Duodenal mucosa (tissue), 2 donors: ENCODE measurements around the gene MTUS2.

Experiments
- H3K27ac ChIP-seq: one replicate; pipeline ENCODE4 v1.7.0; 2013; ENCODE audit warnings: low read depth, low read length
- H3K27me3 ChIP-seq, 2 donors: one replicate each; pipeline ENCODE4 v1.7.0; 2013; ENCODE audit warnings: low read length in 2 of 2, control low read depth in 1 of 2; ENCODE audit not compliant: insufficient read depth in 2 of 2, control insufficient read depth in 1 of 2
- H3K36me3 ChIP-seq, 2 donors: one replicate each; pipeline ENCODE4 v1.7.0; 2013; ENCODE audit warnings: low read length in 2 of 2, control low read depth in 1 of 2; ENCODE audit not compliant: insufficient read depth in 2 of 2, control insufficient read depth in 1 of 2
- H3K4me1 ChIP-seq, 2 donors: one replicate each; pipeline ENCODE4 v1.7.0; 2013; ENCODE audit warnings: low read length in 2 of 2, control low read depth in 1 of 2; ENCODE audit not compliant: insufficient read depth in 2 of 2, control insufficient read depth in 1 of 2
- H3K4me3 ChIP-seq, 2 donors: one replicate each; pipeline ENCODE4 v1.7.0; 2013; ENCODE audit warnings: low read length in 2 of 2, low read depth in 1 of 2
- H3K9ac ChIP-seq, 2 donors: one replicate each; pipeline ENCODE4 v1.7.0; 2013; ENCODE audit warnings: low read length in 2 of 2, low read depth in 1 of 2
- H3K9me3 ChIP-seq, 2 donors: one replicate each; pipeline ENCODE4 v1.7.0; 2013; ENCODE audit warnings: low read length in 2 of 2, control low read depth in 1 of 2; ENCODE audit not compliant: control insufficient read depth in 1 of 2

MTUS2 gene

DNA sequence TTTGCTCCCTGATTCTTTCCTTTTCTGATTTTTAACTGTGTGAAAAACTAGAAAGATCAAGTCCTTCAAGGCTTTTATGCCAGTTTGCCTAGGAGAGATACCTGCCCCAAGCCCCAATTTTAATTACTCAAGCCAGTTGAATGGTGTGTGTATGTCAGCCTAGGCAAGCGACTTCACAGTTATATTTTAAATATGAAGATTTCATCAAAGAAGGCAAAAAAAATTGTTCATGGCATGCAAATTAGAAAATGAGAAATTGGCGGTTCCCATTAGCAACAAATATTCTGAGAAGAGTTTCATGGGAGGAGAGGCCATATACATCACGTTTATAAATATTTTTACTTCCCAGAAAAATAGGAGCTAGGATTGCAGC lies 607.8 kb downstream of the MTUS2 start:
- peaks cover 18 to 39% of the 10 kb centered on the region in 2 donors for H3K27me3 ChIP-seq
- H3K9ac ChIP-seq, result no peak overlapping the region
- no peaks in the 10 kb centered on the region for H3K9me3 ChIP-seq
- H3K27ac ChIP-seq, result no peak overlapping the region
- no peaks in the 10 kb centered on the region for H3K36me3 ChIP-seq
- H3K4me3 ChIP-seq, result no peak overlapping the region
- H3K4me1 ChIP-seq, result no peaks in the 10 kb centered on the region

DNA sequence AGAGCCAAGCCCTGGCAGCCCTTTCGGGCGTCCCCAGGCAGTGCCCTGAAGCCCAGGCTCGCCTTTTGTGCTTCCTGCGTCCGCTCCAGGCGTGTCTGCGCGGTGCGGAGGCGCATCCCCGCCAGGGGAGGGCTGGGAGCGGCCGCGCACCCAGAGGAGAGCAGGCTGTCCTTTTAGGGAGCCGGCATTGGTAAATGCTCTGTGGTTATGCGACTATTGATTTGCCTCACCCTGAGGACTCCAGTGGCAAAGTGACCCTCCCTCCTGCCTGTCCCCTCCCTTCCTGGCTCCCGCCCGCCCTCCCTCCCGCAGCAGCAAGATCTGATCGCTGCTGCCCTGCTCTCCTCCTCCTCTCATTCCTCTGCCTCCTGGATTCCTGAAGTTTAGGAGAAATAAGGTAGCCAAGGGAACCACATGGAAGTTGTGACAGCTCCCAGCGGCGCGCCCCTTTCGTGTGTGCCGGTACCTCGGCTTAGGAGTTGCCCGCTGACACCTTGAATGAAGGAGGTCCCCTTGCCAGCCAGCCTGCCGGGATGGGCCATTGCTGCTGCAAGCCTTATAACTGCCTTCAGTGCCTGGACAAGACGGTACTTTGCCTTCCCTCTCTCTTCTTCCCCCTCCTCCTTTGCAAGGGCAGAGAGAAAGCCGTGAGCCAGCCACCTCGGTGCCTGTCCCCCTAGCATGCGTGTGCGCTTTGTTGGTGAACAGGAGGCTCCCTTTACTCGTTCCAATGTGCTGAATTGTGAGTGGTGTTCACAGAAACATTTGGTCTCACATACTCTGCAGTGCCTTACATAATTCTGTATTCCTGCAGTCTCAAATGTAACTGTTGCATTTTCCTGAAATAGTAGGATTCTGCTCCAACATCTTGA lies 608.4 kb downstream of the MTUS2 start:
- Histone ChIP-seq H3K4me3 (no peak overlapping the region), H3K27me3 (peaks cover 18 to 39% of the 10 kb centered on the region in 2 donors), H3K4me1 (no peaks in the 10 kb centered on the region), H3K9me3 (no peaks in the 10 kb centered on the region), H3K36me3 (no peaks in the 10 kb centered on the region), H3K27ac (no peak overlapping the region), H3K9ac (no peak overlapping the region)

DNA sequence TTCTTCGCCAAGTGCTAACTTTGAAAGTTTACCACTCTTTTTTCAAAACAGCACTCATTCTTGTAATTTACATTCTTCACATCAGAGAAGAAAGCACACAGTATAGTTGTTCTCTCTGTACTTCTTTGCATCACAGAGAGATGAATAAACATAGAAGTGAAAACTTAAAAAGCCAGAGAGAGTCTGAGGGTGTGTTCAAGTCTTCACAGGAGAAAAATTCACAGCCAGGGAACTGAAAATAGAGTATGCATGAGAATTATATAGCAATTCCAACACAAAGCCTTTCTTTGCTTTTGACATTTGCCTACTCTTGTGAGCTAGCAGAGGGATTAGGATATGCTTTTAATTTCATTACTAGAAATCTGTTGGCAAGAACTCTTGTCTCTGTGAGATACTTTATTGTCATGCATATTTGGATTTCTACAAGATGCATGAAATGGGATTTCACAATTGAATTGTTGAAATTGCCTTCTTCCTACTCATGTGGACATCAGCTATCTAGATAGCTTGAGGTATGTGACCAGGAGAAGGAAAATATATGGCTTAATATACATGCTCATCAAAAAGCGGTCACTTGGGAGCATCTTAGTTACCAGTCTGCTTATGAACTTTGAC lies 609.3 kb downstream of the MTUS2 start:
- Histone ChIP-seq H3K9ac (no peak overlapping the region), H3K36me3 (no peaks in the 10 kb centered on the region), H3K4me1 (no peaks in the 10 kb centered on the region), H3K27ac (no peak overlapping the region), H3K9me3 (no peaks in the 10 kb centered on the region), H3K4me3 (no peak overlapping the region), H3K27me3 (peaks cover 18 to 39% of the 10 kb centered on the region in 2 donors)

DNA sequence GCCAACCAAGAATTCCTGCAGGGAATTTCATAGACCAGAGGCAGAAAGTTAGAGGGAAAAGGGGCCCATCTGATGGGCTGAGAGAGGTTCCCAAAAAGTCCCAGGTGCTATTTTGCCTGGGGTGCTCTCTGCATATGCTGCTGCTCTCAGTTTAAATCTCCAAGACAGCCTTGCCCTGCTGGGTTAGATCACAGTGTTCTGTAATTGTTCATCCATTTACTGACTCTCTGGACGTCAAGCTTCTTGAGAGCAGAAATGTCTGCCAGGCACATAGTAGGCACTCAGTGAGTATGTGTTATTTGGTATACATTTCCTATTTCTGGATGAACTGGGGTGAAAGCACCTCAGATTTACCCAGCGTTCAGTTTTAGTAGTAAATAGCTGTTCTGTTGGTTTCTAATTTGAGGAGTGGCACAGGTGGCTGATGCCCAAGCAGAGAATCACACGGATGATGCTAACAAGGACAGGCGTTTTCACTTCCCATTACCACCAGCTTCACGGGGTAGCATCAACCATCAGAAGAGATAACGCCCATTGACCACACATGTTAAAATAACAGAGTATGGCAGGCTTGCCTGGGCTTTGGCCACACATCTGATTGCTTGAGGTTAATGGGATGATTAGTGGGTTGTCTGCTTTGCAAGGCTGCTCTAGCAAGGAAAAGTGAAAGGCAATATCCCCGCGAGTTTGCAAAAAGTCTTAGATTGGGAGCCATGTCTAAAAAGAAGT lies 614.2 kb downstream of the MTUS2 start:
- Histone ChIP-seq H3K36me3 (no peaks in the 10 kb centered on the region), H3K9ac (no peak overlapping the region), H3K9me3 (no peaks in the 10 kb centered on the region), H3K27me3 (peaks cover 7 to 13% of the 10 kb centered on the region in 2 donors), H3K27ac (no peak overlapping the region), H3K4me3 (no peak overlapping the region), H3K4me1 (peaks cover 0 to 4% of the 10 kb centered on the region in 2 donors)

DNA sequence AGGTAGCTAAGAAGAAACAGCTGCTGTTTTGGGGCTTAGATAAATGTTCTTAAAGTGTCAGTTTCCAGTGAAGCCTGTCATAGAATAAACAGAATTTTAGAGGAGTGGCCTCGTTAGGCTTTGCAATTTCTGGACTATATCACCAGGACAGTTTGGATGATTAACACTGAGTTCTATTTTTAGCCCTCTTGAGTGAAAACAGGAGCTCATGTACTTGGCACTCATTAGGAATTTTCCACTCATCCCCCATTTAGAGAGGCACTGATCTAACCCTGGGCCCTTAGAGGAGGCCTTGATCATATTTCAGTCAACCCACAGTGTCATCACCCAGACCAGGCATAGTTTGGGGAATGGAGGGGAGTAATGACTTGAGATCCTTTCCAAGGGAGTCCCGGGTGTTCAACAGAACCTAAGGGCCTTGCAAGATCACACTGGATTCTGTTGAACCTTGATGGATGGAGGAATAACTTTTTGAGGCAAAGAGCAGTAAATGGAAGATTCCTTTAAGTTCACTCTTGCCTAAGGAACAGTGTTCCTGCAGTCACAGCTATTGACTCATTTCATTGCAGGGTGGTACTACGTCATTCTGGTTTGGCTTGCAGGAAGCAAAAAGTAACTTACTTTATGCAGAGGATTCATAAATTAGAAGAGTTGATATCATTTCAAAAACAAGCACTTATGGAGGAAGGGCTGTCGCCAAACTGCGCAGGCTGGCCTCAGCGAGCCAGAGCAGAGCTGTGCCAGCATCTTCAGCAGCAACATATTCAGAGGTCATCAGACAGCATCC lies 615.2 kb downstream of the MTUS2 start:
- Histone ChIP-seq H3K27me3 (peaks cover 0 to 8% of the 10 kb centered on the region in 2 donors), H3K9me3 (no peaks in the 10 kb centered on the region), H3K9ac (no peak overlapping the region), H3K4me1 (peaks cover 0 to 4% of the 10 kb centered on the region in 2 donors), H3K27ac (no peak overlapping the region), H3K4me3 (no peak overlapping the region), H3K36me3 (no peaks in the 10 kb centered on the region)

DNA sequence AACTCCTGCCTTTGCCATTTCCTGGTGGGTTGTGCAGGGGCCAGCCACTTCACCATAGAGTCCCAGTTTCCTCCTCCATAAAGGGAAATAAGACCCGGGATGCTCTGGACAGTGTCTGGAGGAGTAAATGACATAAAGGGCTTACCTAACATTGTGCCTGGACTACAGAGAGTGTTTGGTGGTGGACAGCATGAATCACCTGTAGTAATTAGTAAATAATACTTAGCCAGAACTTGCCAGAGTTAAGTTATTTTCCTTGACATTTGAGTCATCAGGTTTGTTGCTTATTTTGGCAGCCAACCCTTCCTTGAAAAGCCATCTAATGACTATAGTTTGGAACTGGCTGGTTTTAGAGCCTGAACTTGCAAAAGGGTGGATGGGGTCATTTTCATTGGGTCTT lies 616.2 kb downstream of the MTUS2 start:
- Histone ChIP-seq H3K9me3 (no peaks in the 10 kb centered on the region), H3K36me3 (no peaks in the 10 kb centered on the region), H3K9ac (no peak overlapping the region), H3K4me1 (peaks cover 0 to 4% of the 10 kb centered on the region in 2 donors), H3K27ac (no peak overlapping the region), H3K27me3 (no peaks in the 10 kb centered on the region), H3K4me3 (no peak overlapping the region)

DNA sequence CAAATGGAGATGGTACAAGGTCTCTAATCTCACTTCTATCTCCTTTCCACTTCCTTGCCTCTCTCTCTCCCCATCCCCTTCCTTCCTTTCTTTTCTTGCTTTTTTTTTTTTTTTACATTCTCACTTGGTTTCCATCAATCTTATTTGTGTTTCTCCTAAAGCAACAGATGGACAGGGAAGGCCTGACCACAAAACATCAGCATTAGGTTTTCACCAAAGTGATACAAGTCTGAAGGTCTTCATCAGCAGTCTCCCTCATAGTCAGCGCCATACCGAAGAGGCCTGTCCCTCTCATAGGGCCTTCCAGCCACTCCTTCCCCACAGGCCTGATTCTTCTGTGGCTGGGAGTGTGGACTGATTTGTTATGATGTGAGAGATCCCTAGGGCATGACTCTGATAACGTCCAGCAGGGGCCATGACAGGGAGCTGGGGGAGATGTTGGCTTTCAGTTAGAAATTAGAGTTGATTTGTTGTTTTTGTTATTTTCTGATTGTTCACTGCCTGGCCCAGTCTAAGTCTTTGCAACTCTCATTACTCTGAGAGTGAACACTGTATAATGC lies 616.7 kb downstream of the MTUS2 start:
- Histone ChIP-seq H3K9ac (no peak overlapping the region), H3K4me1 (peaks cover 0 to 4% of the 10 kb centered on the region in 2 donors), H3K27me3 (no peaks in the 10 kb centered on the region), H3K9me3 (no peaks in the 10 kb centered on the region), H3K36me3 (no peaks in the 10 kb centered on the region), H3K27ac (no peak overlapping the region), H3K4me3 (no peak overlapping the region)

DNA sequence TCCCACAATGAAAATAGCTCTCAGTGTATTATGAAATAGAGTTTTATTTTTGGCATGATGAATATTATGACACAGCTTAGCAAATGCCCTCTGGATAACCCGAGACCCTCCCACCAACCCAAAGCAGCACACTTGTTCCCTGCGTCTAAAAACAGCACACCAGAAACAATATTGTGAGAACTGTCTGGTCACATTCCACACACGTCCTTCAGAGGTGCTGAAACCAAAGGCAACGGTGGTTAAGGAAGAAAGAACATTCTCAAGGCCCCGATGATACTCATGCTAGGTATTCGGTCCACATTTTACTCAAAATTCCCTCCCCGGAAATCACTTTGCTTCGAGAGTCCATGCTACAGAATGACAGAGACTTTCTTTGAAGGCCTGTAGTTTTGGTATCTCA lies 618.6 kb downstream of the MTUS2 start:
- Histone ChIP-seq H3K27ac (no peak overlapping the region), H3K36me3 (no peaks in the 10 kb centered on the region), H3K4me3 (no peak overlapping the region), H3K4me1 (peaks cover 0 to 4% of the 10 kb centered on the region in 2 donors), H3K27me3 (no peaks in the 10 kb centered on the region), H3K9me3 (no peaks in the 10 kb centered on the region), H3K9ac (no peak overlapping the region)

DNA sequence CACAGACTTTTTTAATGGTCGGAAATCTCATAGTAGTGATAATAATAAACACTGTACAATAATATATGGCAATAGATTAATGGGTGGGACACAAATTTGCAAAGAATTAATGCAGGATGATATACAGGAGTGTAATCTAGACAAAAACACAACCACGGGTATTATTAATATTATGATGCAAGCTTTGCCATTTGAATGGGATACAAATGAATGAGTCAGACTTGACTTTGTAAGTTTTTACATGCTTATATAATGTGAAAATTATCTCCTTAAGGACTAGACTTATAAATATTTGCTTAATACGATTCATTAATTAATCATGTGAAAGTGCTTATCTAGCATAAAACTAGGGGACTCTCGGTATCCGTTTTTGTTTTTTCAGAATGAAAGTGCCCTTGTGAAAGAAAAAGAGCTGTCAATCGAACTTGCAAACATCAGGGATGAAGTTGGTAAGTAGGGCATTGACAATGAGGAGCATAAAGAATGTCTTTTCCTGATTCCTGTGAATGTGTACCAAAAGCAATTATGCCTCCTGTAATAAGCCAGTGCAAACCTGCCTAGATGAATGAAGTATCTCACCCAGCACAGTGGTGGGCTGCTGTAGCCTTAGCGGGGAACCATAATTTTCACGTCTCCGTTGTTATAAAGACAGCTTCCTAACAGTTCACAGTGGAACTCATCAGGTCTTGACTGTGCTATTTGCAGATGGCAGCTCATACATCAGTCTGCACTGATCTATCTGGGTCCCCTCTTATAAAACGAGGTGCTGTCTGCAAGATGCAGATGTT lies 619.7 kb downstream of the MTUS2 start:
- Histone ChIP-seq H3K27ac (no peak overlapping the region), H3K4me3 (no peak overlapping the region), H3K36me3 (no peaks in the 10 kb centered on the region), H3K27me3 (no peaks in the 10 kb centered on the region), H3K9ac (no peak overlapping the region), H3K4me1 (peaks cover 0 to 4% of the 10 kb centered on the region in 2 donors), H3K9me3 (no peaks in the 10 kb centered on the region)
